Omental fat pad (tissue), 4 donors: Measurements from ENCODE around the gene PPDPF. TPM values are rescaled to one million over a fixed set of nuclear protein-coding genes. Genes with fewer than 3 reads are reported as not detected.

ENCODE experiments used
- ATAC-seq: fragments of 150-250 bp; one replicate; pipeline ENCODE4 v1.9.1; 2016; ENCODE audit warnings: mild to moderate bottlenecking, moderate library complexity; ENCODE audit not compliant: low FRiP score
- DNase-seq: peaks from one replicate; pipeline ENCODE4 v3.0.0-alpha.2; 2019; ENCODE audit warnings: low spot score
- CTCF ChIP-seq, 3 donors: fragments of 450-650 bp; IDR thresholded peaks; one replicate each; pipeline ENCODE4 v1.5.1; 2016 to 2017; ENCODE audit warnings: antibody characterized with exemption in 3 of 3, mild to moderate bottlenecking in 3 of 3, moderate library complexity in 2 of 3
- total RNA-seq, 4 donors: library from RNA; depleted of rRNA; stranded (reverse); fragments of >200 nt; gene quantifications; one replicate each; pipeline ENCODE4 v1.1.0, GENCODE V29; 2016

Gene PPDPF
- total RNA-seq, 4 donors from 2014 or later, result 22.2 to 108 (median 75.8) TPM

- no peak for TF ChIP-seq CTCF (IDR thresholded peaks at IDR 0.05)
- no peak for DNase-seq
- ATAC-seq, result no peak
Measured at GRCh38 chr20:63546956-63547724, 26.6 kb downstream of the PPDPF start.

GRCh38 chr20:63547725-63548480, 27.3 kb downstream of the PPDPF start, which contains the start of gene SRMS:
TSS of gene SRMS (minus strand) at chr20:63547749. CDS start at chr20:63547463, 286 bp downstream.
- ATAC-seq (no peak), DNase-seq (no peak)
- no peak for TF ChIP-seq CTCF (IDR thresholded peaks at IDR 0.05)

GRCh38 chr20:63548542-63548941, 28.0 kb downstream of the PPDPF start:
- DNase-seq, result no peak
- no peak for TF ChIP-seq CTCF (IDR thresholded peaks at IDR 0.05)
- ATAC-seq, result no peak

GRCh38 chr20:63549019-63549418, 28.5 kb downstream of the PPDPF start:
- ATAC-seq (no peak), DNase-seq (no peak)
- no peak for TF ChIP-seq CTCF (IDR thresholded peaks at IDR 0.05)

GRCh38 chr20:63549679-63550282, 29.2 kb downstream of the PPDPF start:
- no peak for ATAC-seq
- TF ChIP-seq CTCF (IDR thresholded peaks at IDR 0.05), result no peak

GRCh38 chr20:63551068-63551467, 30.5 kb downstream of the PPDPF start:
- no peak for DNase-seq
- ATAC-seq, result no peak
- no peak for TF ChIP-seq CTCF (IDR thresholded peaks at IDR 0.05)

More at GRCh38 chr20:63549679-63550282, 29.2 kb downstream of the PPDPF start:
- DNase-seq, result no peak
